Smooth muscle cell (in vitro differentiated cells): ENCODE measurements around the gene AHSA1. TPM values are rescaled to one million over a fixed set of nuclear protein-coding genes. Genes with fewer than 3 reads are reported as not detected.

Source experiments
- DNase-seq: peaks from one replicate; lab custom pipeline; 2025; ENCODE audit not compliant: unreplicated experiment; lab: John Stamatoyannopoulos, UW
- H2AFZ ChIP-seq: fragments of 200-600 bp; sonication (generic); 2 replicates; pipeline ENCODE4 v1.6.0; 2016; ENCODE audit warnings: antibody characterized with exemption, low read depth, mild to moderate bottlenecking
- H3F3A ChIP-seq: fragments of 200-600 bp; sonication (generic); 2 replicates; pipeline ENCODE4 v1.6.0; 2017; ENCODE audit warnings: antibody characterized with exemption, low read depth
- H3K27ac ChIP-seq: fragments of 200-600 bp; sonication (generic); 2 replicates; pipeline ENCODE4 v1.5.1; 2016; ENCODE audit warnings: low read depth, mild to moderate bottlenecking
- H3K27me3 ChIP-seq: fragments of 200-600 bp; sonication (generic); 2 replicates; pipeline ENCODE4 v1.6.1; 2016; ENCODE audit warnings: low read depth, mild to moderate bottlenecking
- H3K36me3 ChIP-seq: fragments of 200-600 bp; sonication (generic); 2 replicates; pipeline ENCODE4 v1.5.1; 2016; ENCODE audit warnings: low read depth
- H3K4me1 ChIP-seq: fragments of 200-600 bp; sonication (generic); 2 replicates; pipeline ENCODE4 v1.5.1; 2016; ENCODE audit warnings: low read depth
- H3K4me2 ChIP-seq: fragments of 200-600 bp; sonication (generic); 2 replicates; pipeline ENCODE4 v1.6.0; 2016; ENCODE audit warnings: mild to moderate bottlenecking
- H3K4me3 ChIP-seq: fragments of 200-600 bp; sonication (generic); 2 replicates; pipeline ENCODE4 v1.5.1; 2016; ENCODE audit warnings: mild to moderate bottlenecking
- H3K79me2 ChIP-seq: fragments of 200-600 bp; sonication (generic); 2 replicates; pipeline ENCODE4 v1.6.0; 2016; ENCODE audit warnings: low read depth, mild to moderate bottlenecking
- H3K9ac ChIP-seq: fragments of 200-600 bp; sonication (generic); 2 replicates; pipeline ENCODE4 v1.6.0; 2016; ENCODE audit warnings: low read depth
- H3K9me3 ChIP-seq: fragments of 200-600 bp; sonication (generic); replicated peaks from 2 replicates; pipeline ENCODE4 v1.5.1; 2016; ENCODE audit warnings: low read depth
- H4K20me1 ChIP-seq: fragments of 200-600 bp; sonication (generic); 2 replicates; pipeline ENCODE4 v1.6.0; 2016; ENCODE audit warnings: low read depth
- CTCF ChIP-seq: fragments of 200-600 bp; sonication (generic); IDR thresholded peaks from 2 replicates; pipeline ENCODE4 v1.5.1; 2017; ENCODE audit warnings: borderline replicate concordance, mild to moderate bottlenecking, antibody characterized with exemption; ENCODE audit not compliant: insufficient read depth, poor library complexity, severe bottlenecking
- WGBS: methylation state at CpG from one replicate; pipeline ENCODE4 v1.1.7; 2016; ENCODE audit warnings: low lambda C conversion rate; 5-methylcytosine and 5-hydroxymethylcytosine counted together
- polyA plus RNA-seq: library from polyadenylated mRNA; unstranded; fragments of >200 nt; fragmentation: Nextera tagmentation; extraction: Ambion mirVana; gene quantifications from 2 replicates; pipeline ENCODE4 v1.2.1, GENCODE V29; 2016
- total RNA-seq: library from RNA; depleted of rRNA; stranded (reverse); fragments of >200 nt; gene quantifications from 2 replicates; pipeline ENCODE4 v1.2.3, GENCODE V29; 2014

Gene AHSA1
- total and polyA plus RNA-seq, 2 experiments from 2014 or later, result 88.5 to 92.8 TPM

- 87% methylated on average over 11 of the region's 11 CpGs for WGBS
- TF ChIP-seq CTCF, result no peak
- no peak overlapping the region for H3K4me3 ChIP-seq
- H3K79me2 ChIP-seq, result no peaks in the 10 kb centered on the region
- no peaks in the 10 kb centered on the region for H3F3A ChIP-seq
- H3K9me3 ChIP-seq, result no peaks in the 10 kb centered on the region
- H2AFZ ChIP-seq, result no peak overlapping the region
- no peak for DNase-seq
- H3K27ac ChIP-seq, result no peak overlapping the region
- H3K9ac ChIP-seq, result no peak overlapping the region
- H3K36me3 ChIP-seq, result no peaks in the 10 kb centered on the region
- H4K20me1 ChIP-seq, result no peaks in the 10 kb centered on the region
- peaks cover 5% of the 10 kb centered on the region for H3K4me1 ChIP-seq
- H3K4me2 ChIP-seq, result no peak overlapping the region
- peaks cover 34% of the 10 kb centered on the region for H3K27me3 ChIP-seq
Observed at GRCh38 chr14:77502109-77502782, 44.4 kb downstream of the AHSA1 start.

- Histone ChIP-seq H2AFZ (no peak overlapping the region), H3K36me3 (no peaks in the 10 kb centered on the region), H3K4me3 (no peak overlapping the region), H3K27ac (no peak overlapping the region), H3K9ac (no peak overlapping the region), H4K20me1 (no peaks in the 10 kb centered on the region), H3K27me3 (peaks cover 28% of the 10 kb centered on the region), H3K4me1 (peaks cover 5% of the 10 kb centered on the region), H3K4me2 (no peak overlapping the region), H3F3A (no peaks in the 10 kb centered on the region), H3K79me2 (no peaks in the 10 kb centered on the region), H3K9me3 (no peaks in the 10 kb centered on the region)
- no peak for TF ChIP-seq CTCF
- 97% methylated on average over 5 of the region's 5 CpGs for WGBS
- no peak for DNase-seq
Observed at GRCh38 chr14:77503138-77503537, 45.2 kb downstream of the AHSA1 start.

- no peak overlapping the region for H3K4me3 ChIP-seq
- H3K4me2 ChIP-seq, result no peak overlapping the region
- H3F3A ChIP-seq, result no peaks in the 10 kb centered on the region
- H3K4me1 ChIP-seq, result no peaks in the 10 kb centered on the region
- no peaks in the 10 kb centered on the region for H4K20me1 ChIP-seq
- no peak overlapping the region for H3K9ac ChIP-seq
- H3K27ac ChIP-seq, result no peak overlapping the region
- no peaks in the 10 kb centered on the region for H3K79me2 ChIP-seq
- no peak for DNase-seq
- WGBS, result 71% methylated on average over 4 of the region's 4 CpGs
- peaks cover 3% of the 10 kb centered on the region for H3K9me3 ChIP-seq
- H3K27me3 ChIP-seq, result peaks cover 11% of the 10 kb centered on the region
- no peak for TF ChIP-seq CTCF
- no peaks in the 10 kb centered on the region for H3K36me3 ChIP-seq
- no peak overlapping the region for H2AFZ ChIP-seq
Observed at GRCh38 chr14:77505031-77505430, 47.1 kb downstream of the AHSA1 start.

- Histone ChIP-seq H3K4me2 (no peak overlapping the region), H3K27me3 (no peaks in the 10 kb centered on the region), H3K9ac (no peak overlapping the region), H3K27ac (peak overlapping the region; percentile 52), H3K79me2 (no peaks in the 10 kb centered on the region), H3K4me1 (no peaks in the 10 kb centered on the region), H3K36me3 (peaks cover 7% of the 10 kb centered on the region), H4K20me1 (no peaks in the 10 kb centered on the region), H3K9me3 (peaks cover 5% of the 10 kb centered on the region), H3F3A (no peaks in the 10 kb centered on the region), H3K4me3 (no peak overlapping the region), H2AFZ (no peak overlapping the region)
- DNase-seq, result no peak
- WGBS, result 100% methylated on average over 3 of the region's 3 CpGs
- TF ChIP-seq CTCF, result no peak
Observed at GRCh38 chr14:77507762-77508161, 49.9 kb downstream of the AHSA1 start.
